Activated naive CD4-positive, alpha-beta T cell treated with Interleukin-2 at 50 U/mL for 16 hours (primary cell): ENCODE data around the gene SUMO3.
"Not testable (repeated sequence)": the region's sequence is repeated elsewhere in the genome, so short reads cannot be mapped to it uniquely, and the experiment has no call there.

Experiments
- DNase-seq: peaks from one replicate; pipeline ENCODE4 v3.0.0-alpha.2; 2020

Gene SUMO3

DNA sequence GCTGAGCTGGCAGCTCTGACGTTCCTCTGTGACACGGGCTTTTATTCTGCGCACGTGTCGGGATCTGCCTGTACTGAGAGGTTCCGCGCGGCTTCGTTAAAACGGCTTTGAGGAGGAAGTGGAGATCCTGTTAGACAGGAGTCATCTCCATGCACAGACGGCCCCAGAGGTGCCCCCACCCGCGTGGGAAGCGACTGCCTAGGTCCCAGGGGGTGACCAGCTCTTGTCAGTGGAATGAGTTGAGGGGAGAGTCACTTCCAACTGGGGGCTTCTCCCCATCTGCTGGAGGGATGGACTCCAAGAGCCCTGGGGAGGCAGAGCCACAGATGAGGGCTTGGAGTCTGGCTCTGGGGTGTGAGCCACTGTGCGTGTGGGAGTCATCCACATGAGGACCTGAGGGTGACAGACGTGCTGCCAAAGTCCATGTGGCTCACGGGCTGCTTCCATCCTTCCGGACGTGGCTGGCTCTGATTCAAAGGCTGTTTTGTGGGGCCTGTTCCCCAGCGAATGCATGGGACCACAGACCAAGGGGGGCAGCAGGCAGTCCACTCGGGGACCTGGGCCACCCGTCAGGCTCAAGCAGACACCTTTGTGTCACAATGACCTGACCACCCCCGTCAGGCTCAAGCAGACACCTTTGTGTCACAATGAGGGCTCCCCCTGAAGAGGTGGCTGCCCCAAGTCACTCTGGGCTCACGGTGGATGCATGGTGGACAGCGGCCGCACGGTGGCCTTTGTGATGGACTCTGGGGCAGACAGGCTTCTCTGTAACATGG, 28.8 kb upstream of the SUMO3 start:
- DNase-seq, result peak; percentile 34

DNA sequence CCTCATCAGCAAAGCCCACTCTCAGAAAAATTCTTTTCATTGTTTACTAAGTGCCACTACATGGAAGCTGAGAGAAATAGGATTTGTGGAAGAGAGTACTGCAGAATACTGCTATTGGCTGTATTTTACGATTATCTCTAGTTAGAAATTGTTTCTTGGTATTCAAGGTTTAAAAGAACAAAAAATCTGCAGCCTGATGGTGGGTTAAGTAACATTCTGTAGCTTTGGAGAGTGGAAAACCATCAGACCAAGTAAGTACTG, 28.3 kb upstream of the SUMO3 start:
- no peak for DNase-seq

DNA sequence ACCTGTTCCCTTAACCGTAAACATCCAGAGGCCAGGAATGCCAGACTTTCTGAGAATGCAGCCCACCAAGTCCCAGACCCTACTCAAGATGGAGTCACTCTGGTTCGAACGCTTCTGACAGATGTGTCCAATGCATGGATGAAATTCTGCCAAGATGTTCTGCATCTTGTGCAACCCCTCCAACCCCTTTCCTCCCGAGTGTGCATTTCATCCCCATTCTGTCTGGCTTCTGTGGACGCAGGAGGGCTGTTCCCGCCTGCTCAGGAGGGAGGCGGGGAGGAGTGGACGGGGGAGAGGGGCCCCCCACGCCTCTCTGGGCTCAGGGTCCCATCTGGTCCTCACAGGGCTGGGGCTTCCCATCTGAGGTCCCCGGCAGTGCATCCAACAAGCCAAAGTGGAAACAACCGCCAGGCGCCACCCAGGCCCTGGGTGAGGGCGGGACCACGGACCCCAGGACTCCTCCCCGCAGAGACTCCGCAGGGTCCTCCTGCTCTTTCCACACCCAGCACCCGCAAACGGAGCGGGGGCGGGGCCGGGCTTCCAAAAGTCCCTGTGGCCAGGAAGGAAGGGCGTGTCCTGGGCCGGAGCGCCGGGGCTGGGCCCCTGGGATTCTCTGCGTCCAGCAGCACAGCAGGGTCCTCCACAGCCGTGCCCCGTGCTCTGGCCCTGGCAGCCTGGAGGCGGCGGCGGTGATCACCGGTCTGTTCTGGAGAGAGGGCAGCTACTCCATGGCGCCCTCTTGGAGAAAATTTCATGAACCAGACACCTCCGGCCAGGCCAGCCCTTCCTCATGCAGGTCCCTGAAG, 27.8 kb upstream of the SUMO3 start:
- peak; percentile 57 for DNase-seq

DNA sequence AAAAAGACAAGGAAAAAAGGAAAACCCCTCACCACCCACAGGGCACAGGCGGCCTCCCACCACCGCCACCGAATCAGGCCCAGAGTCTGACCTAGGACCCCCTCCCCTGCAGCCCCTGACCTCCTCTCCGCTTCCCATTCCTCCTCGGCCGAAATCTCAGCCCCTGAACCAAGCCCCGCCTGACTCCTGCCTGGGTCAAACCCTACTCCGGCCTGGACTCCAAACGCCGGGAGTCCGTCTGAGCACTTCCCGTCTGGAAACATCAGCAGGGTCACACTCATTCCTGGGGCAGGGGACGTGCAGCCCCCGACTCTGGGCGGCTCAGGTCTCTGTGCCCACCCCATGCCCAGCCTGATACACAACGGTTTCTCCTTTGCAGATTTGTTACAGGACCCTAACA, 26.4 kb upstream of the SUMO3 start:
- no peak for DNase-seq

DNA sequence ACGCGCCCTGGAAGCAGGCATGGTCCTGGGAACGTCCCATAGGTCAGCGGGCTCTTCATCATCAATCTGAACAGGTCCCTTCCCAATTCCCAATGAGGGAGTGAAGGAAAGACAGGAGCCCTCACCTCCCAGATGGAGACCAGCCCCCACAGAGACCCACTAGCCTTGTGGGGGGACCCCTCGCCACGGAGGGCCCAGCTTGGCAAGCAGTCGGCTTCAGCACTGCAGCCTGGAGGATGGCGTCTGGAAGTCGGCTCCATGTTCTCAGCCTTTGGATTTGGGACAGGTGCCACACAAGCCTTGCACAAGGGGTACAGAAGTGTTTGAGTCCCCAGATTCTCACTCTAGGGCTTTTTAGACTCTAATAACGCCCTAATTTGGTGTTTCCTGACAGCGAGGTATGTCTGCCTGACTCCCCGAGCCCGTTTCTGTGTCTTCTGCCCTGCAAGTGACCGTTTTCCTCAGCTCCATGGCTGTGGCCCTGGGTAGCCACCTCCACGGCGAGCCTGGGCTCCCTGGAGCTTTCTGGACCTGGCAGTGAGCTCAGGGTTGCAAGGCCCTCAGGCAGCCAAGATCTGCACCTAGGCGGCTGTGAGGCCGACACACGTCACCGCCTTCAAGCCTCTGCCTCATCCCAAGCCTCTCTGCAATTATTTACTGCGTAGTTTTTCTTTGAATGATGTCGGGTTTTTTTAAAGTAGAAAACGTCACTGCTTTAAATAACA, 25.0 kb upstream of the SUMO3 start:
- no peak for DNase-seq

DNA sequence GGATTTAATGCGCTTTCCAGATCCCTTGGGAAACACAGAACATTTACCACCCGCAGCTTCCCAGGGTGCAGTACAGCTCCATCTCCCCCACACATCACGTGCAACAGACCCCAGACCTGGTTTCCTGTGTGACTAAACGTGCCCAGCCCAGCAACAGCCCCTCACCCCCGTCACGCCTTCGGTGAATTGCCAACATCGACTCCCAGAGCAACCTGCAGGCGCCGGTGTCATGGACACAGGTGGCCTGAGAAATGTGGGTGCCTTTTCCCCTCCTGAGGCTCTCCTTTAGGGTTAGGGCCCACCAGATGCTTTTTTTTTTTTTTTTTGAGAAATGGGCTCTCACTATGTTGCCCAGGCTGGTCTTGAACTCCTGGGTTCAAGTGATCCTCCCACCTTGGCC, 24.2 kb upstream of the SUMO3 start:
- no peak for DNase-seq

DNA sequence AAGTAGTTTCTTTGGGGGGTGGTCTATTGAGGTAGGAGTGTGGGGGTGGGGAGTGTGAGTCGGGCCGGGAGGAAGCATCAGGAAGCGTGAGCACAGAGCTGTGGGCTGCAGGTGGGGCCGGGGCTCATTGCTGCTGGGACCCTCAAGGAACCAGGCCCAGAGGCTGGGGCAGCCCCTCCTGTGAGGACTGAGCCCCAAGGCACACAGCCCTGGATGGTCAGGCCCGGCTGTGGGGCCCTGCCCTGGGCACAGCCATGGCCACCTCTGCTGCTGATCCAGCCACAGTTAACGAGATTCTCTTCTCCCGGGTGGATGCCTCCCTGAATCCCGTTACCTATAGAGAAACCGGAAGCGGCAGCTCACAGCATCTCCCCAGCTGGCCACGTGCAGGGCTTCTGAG, 22.9 kb upstream of the SUMO3 start:
- DNase-seq, result no peak

- DNase-seq, result no peak
Observed at GRCh38 chr21:44838951-44839350, 21.1 kb upstream of the SUMO3 start.

DNA sequence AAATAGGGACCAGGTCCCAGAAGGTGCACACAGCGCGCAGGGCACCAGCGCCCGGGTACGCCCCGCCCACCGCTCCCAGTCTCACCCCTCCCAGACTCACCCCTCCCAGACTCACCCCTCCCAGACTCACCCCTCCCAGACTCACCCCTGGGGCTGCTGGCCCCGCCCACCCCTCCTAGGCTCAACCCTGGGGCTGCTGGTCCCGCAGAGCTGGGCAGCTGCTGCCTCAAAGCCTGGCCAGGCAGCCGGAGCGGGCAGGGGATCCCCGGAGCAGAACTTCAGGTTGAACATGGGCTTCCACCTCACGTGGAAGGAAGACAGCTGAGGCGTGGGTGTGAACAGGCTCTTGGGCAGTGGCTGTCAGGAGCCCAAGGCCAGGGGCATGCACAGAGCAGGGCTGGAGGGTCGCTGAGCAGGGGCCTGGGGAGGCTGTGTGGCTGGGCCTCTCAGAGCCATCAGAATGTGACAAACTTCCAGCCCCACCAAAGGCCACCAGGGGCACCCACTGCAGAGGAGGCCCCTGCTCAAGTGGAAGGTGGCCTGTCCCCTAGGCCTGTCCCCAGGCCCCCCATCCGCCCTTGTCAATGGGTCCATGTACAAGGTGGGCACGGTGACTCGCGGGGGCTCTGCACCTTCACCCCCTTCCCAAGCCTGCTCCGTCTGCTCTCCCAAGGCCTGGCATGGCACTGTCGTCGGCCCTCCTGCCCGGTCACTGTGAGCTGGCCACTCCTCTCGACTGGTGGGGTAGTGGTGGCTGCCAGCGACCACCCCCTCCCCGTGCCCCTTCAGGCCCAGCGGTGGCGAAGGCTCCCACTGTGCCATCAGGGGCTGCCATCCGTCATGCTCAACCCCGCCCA, 20.4 kb upstream of the SUMO3 start:
- DNase-seq, result no peak

DNA sequence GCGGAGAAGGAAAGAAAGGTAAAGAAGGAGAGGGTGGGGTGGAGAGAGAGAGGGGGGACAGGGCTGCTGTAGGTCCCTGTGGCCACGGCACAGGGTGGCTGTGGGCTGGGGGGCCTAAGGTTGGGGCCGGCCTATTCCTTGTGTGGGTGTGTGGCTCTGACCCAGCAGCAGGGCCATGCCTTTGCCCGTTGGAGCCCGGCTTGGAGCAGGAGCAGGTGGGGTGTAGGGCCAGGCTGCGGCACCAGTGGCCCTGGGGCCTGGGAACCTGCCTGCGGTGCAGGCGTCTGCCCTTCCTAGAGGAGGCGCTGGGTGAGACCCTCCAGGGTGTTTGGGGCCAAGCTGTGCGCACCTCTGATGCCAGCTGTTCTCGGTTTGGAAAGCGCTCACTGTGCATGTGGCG, 19.7 kb upstream of the SUMO3 start:
- DNase-seq, result no peak

GRCh38 chr21:44836666-44837471, 19.0 kb upstream of the SUMO3 start:
- no peak for DNase-seq

- no peak for DNase-seq
Observed at GRCh38 chr21:44836349-44836665, 18.4 kb upstream of the SUMO3 start.

GRCh38 chr21:44835647-44835973, 17.7 kb upstream of the SUMO3 start:
- DNase-seq, result no peak

GRCh38 chr21:44834951-44835646, 17.2 kb upstream of the SUMO3 start:
- DNase-seq, result no peak

DNA sequence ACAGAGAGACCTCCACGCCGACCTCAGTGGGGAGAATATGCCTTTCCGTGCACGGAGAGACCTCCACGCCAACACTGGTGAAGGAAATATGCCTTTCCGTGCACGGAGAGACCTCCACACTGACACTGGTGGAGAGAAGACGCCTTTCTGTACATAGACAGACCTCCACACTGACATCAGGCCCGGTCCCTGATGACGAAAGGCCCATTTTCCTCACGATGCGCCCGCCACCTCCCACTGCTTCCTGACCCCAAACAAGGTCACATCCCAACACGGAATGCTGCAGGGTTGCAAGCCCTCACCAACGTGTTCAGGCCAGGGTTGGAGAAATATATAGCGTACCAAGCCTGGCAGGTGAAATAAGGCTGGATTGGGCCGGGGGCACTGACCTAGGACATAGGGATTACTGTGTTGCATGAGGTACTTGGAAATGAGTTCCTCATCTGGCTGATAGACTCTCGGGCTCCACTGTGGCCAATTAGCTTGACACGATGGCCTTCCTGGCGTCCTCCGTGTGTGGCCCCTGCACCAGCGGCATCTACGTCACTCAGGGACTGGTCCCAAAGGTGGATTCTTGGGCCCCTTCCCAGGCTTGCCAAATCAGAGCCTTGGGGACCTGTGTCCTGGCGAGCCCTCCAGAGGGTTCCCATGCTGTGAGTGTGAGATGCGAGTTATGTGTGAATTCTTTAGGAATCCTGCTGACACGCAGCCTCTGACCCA, 16.5 kb upstream of the SUMO3 start:
- DNase-seq, result no peak

DNA sequence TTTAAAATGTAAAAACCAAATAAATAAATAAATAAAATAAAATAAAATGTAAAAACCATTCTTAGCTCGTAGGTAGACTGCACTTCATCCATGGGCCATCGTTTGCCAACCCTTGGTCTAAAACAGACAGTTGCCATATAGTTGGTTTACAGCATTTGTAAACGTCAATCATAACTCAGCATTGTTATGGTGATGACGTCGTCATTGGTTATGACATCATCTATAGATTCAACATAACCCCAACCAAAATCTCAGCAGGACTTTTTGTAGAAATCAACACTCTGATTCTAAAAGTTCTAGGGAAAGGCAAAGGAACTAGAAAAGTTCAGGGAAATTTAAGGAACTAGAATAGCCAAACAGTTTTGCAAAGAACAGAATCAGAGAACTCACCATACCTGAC, 15.8 kb upstream of the SUMO3 start:
- DNase-seq, result no peak

- DNase-seq, result not testable (repeated sequence)
Observed at GRCh38 chr21:44832516-44833255, 14.8 kb upstream of the SUMO3 start.

GRCh38 chr21:44831227-44831860, 13.5 kb upstream of the SUMO3 start:
- DNase-seq, result no peak

DNA sequence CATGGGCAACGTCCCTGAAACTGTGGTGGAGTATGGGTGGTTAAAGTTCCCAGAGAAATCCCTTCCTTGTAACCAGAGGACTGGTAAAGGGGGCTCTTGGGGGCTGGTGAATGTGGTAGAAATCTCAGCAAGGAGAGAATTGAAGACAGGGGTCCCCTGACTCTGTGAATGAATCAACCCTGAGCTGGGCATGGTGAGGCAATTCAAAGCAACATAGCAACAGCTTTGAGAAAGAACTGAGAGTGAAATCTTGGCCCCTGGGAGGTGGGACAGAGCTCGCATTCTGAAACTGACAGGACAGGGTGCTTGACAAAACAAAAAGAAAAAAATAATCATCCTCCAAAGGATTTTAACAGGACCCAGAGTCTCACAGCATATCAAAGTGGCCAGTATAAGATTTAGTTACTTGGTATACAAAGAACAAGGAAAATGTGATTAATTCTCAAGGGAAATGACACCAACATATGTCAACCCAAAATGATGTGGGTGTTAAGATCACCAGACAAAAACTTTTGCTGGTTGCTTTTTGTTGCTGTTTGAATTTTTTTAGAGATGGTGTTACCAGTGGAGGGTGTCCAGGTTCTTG, 11.7 kb upstream of the SUMO3 start:
- no peak for DNase-seq
